ENCODE results near the gene KCNK6. TPM values are rescaled to one million over a fixed set of nuclear protein-coding genes. Genes with fewer than 3 reads are reported as not detected.

Gene KCNK6
- total and polyA plus RNA-seq, 2 donors (not counting 3 experiments of a cell fraction or from before 2014, with no cell fraction given) = 7.4 to 11.3 TPM

GRCh38 chr19:38274739-38275138, 44.9 kb upstream of the KCNK6 start:
- intact Hi-C loops (cut with micrococcal nuclease) (no loop called here), dilution Hi-C loops (cut with MboI; ENCODE audit: extremely low pct_ligation_motif_present, low sequenced_read_pairs) (no loop called here)
- no peak overlapping the region for H3K4me3 ChIP-seq (replicated peaks in 1 of 3; ENCODE audit: insufficient read depth in 1 of 3, low read depth in 1 of 3, low read length in 3 of 3)
- ChIA-PET POLR2A (no interaction called here), CTCF (no interaction called here)
- H3K79me2 ChIP-seq (ENCODE audit: control insufficient read depth, insufficient read depth, low read length) = no peaks in the 10 kb centered on the region
- no peak overlapping the region for H2AFZ ChIP-seq (ENCODE audit: low read depth, low read length)
- H4K20me1 ChIP-seq (replicated peaks; ENCODE audit: control insufficient read depth, extremely low read depth, insufficient read depth, low read length) = no peaks in the 10 kb centered on the region
- BruUV-seq (replicated peaks) = no TSS peak
- H3K36me3 ChIP-seq (ENCODE audit: control insufficient read depth in 2 of 2, extremely low read depth in 1 of 2, insufficient read depth in 2 of 2, low read length in 2 of 2) = no peaks in the 10 kb centered on the region
- peaks cover 35% of the 10 kb centered on the region for H3K4me1 ChIP-seq (ENCODE audit: control insufficient read depth, extremely low read depth, insufficient read depth, low read length)
- no peaks in the 10 kb centered on the region for H3K9me3 ChIP-seq (replicated peaks; ENCODE audit: control insufficient read depth, insufficient read depth, low read length)
- no peak overlapping the region for H3K4me2 ChIP-seq (ENCODE audit: insufficient read depth, low read length)
- H3K27me3 ChIP-seq (ENCODE audit: control insufficient read depth in 2 of 2, insufficient read depth in 2 of 2, low read length in 2 of 2) = no peaks in the 10 kb centered on the region
- no peak overlapping the region for H3K27ac ChIP-seq (ENCODE audit: insufficient read depth, low read depth, low read length)
- TF ChIP-seq GATA2 (IDR thresholded peaks at IDR 0.05; ENCODE audit: insufficient read depth, insufficient read length, low read depth, low read length) = no peak
- no peak for TF ChIP-seq FOS (IDR thresholded peaks at IDR 0.05; ENCODE audit: borderline replicate concordance, insufficient read depth, low read length)
- FAIRE-seq (no peak), DNase-seq (ENCODE audit: low read depth, low spot score) (no peak)
- no peak overlapping the region for H3K9ac ChIP-seq (replicated peaks; ENCODE audit: extremely low read depth, insufficient read depth, low read length)
- H3K9me1 ChIP-seq (replicated peaks; ENCODE audit: control insufficient read depth, extremely low read depth, insufficient read depth, low read length) = no peaks in the 10 kb centered on the region

- dilution Hi-C loops (cut with MboI; ENCODE audit: extremely low pct_ligation_motif_present, low sequenced_read_pairs) (no loop called here), intact Hi-C loops (cut with micrococcal nuclease) (no loop called here)
- BruUV-seq (replicated peaks) = no TSS peak
- no peaks in the 10 kb centered on the region for H4K20me1 ChIP-seq (replicated peaks; ENCODE audit: control insufficient read depth, extremely low read depth, insufficient read depth, low read length)
- CTCF ChIA-PET = interaction anchor here (1.2 to 1.5 kb wide), 6 partner anchors 11 to 379 kb away, joined by 3 to 6 read pairs (median 3); partner anchors contain the start of gene SPINT2
- no peaks in the 10 kb centered on the region for H3K9me3 ChIP-seq (replicated peaks; ENCODE audit: control insufficient read depth, insufficient read depth, low read length)
- no peak overlapping the region for H2AFZ ChIP-seq (ENCODE audit: low read depth, low read length)
- no peak overlapping the region for H3K9ac ChIP-seq (replicated peaks; ENCODE audit: extremely low read depth, insufficient read depth, low read length)
- peaks cover 30% of the 10 kb centered on the region for H3K4me1 ChIP-seq (ENCODE audit: control insufficient read depth, extremely low read depth, insufficient read depth, low read length)
- FAIRE-seq (no peak), DNase-seq (ENCODE audit: low read depth, low spot score) (no peak)
- no peak overlapping the region for H3K4me3 ChIP-seq (replicated peaks in 1 of 3; ENCODE audit: insufficient read depth in 1 of 3, low read depth in 1 of 3, low read length in 3 of 3)
- POLR2A ChIA-PET = no interaction called here
- no peaks in the 10 kb centered on the region for H3K79me2 ChIP-seq (ENCODE audit: control insufficient read depth, insufficient read depth, low read length)
- peak overlapping the region; percentile 64 for H3K27ac ChIP-seq (ENCODE audit: insufficient read depth, low read depth, low read length)
- no peaks in the 10 kb centered on the region for H3K27me3 ChIP-seq (ENCODE audit: control insufficient read depth in 2 of 2, insufficient read depth in 2 of 2, low read length in 2 of 2)
- H3K4me2 ChIP-seq (ENCODE audit: insufficient read depth, low read length) = peak overlapping the region; percentile 62
- no peak for TF ChIP-seq MYC (IDR thresholded peaks at IDR 0.05; ENCODE audit: low read depth, low read length)
- no peak for TF ChIP-seq CTCF (IDR thresholded peaks at IDR 0.05; ENCODE audit: extremely low read depth in 1 of 2, insufficient read depth in 1 of 2, low read depth in 1 of 2, low read length in 2 of 2)
- TF ChIP-seq POLR2AphosphoS5 (IDR thresholded peaks at IDR 0.05; ENCODE audit: insufficient read depth, low read depth, low read length) = no peak
- no peak for TF ChIP-seq GATA2 (IDR thresholded peaks at IDR 0.05; ENCODE audit: insufficient read depth, insufficient read length, low read depth, low read length)
- no peak for TF ChIP-seq FOS (IDR thresholded peaks at IDR 0.05; ENCODE audit: borderline replicate concordance, insufficient read depth, low read length)
- TF ChIP-seq POLR2A (IDR thresholded peaks at IDR 0.05; ENCODE audit: low read depth, low read length) = no peak
- no peak for TF ChIP-seq MAX (IDR thresholded peaks at IDR 0.05; ENCODE audit: insufficient read depth, insufficient read length)
- TF ChIP-seq EZH2 (IDR thresholded peaks at IDR 0.05; ENCODE audit: borderline replicate concordance, low read depth, low read length, severe bottlenecking) = no peak
- TF ChIP-seq JUN (IDR thresholded peaks at IDR 0.05; ENCODE audit: borderline replicate concordance, insufficient read depth, insufficient read length, low read depth) = no peak
- no peaks in the 10 kb centered on the region for H3K36me3 ChIP-seq (ENCODE audit: control insufficient read depth in 2 of 2, extremely low read depth in 1 of 2, insufficient read depth in 2 of 2, low read length in 2 of 2)
- no peaks in the 10 kb centered on the region for H3K9me1 ChIP-seq (replicated peaks; ENCODE audit: control insufficient read depth, extremely low read depth, insufficient read depth, low read length)
Measured at GRCh38 chr19:38276942-38277517, 42.6 kb upstream of the KCNK6 start.
